ENCODE results near the gene BST1. TPM values are rescaled to one million over a fixed set of nuclear protein-coding genes. Genes with fewer than 3 reads are reported as not detected.
A peak's percentile ranks its signal among the peaks of the same experiment; 100 is the strongest.
"Not testable (repeated sequence)": the region's sequence is repeated elsewhere in the genome, so short reads cannot be mapped to it uniquely, and the experiment has no call there.

Gene BST1
- total and polyA plus RNA-seq, 2 experiments from 2014 or later, result 24.3 to 32.6 TPM

- Histone ChIP-seq H3K4me1 (ENCODE audit: insufficient read depth) (peaks cover 22% of the 10 kb centered on the region), H3K4me2 (ENCODE audit: unreplicated experiment) (no peak overlapping the region), H3K36me3 (ENCODE audit: low read depth) (no peaks in the 10 kb centered on the region), H3K27ac (no peak overlapping the region), H3F3A (ENCODE audit: insufficient read depth) (peaks cover 10% of the 10 kb centered on the region), H3K9me2 (ENCODE audit: insufficient read depth) (no peaks in the 10 kb centered on the region), H3K9ac (no peak overlapping the region), H3K27me3 (replicated peaks; ENCODE audit: insufficient read depth) (no peaks in the 10 kb centered on the region), H4K20me1 (ENCODE audit: insufficient read depth) (no peaks in the 10 kb centered on the region), H3K9me3 (ENCODE audit: low read depth) (no peaks in the 10 kb centered on the region), H2AFZ (no peak overlapping the region), H3K79me2 (ENCODE audit: insufficient read depth) (no peaks in the 10 kb centered on the region), H3K4me3 (no peak overlapping the region)
- 85 to 89% methylated on average over 2 of the region's 2 CpGs for WGBS, 2 experiments (ENCODE audit: low coverage in 1 of 2, low lambda C conversion rate in 2 of 2, missing lambda C conversion rate in 2 of 2)
- in situ Hi-C loops (cut with MboI), result no loop called here
- DNase-seq, result no peak
- TF ChIP-seq EZH2 (IDR thresholded peaks at IDR 0.05; ENCODE audit: insufficient read depth, poor library complexity, severe bottlenecking) (no peak), EZH2phosphoT487 (IDR thresholded peaks at IDR 0.05; ENCODE audit: insufficient read depth, low read depth) (no peak)
Observed at GRCh38 chr4:15720851-15721250, 18.0 kb downstream of the BST1 start.

- in situ Hi-C loops (cut with MboI), result no loop called here
- Histone ChIP-seq H3K79me2 (ENCODE audit: insufficient read depth) (no peaks in the 10 kb centered on the region), H3F3A (ENCODE audit: insufficient read depth) (no peaks in the 10 kb centered on the region), H3K4me2 (ENCODE audit: unreplicated experiment) (no peak overlapping the region), H4K20me1 (ENCODE audit: insufficient read depth) (no peaks in the 10 kb centered on the region), H3K27ac (no peak overlapping the region), H3K4me1 (ENCODE audit: insufficient read depth) (no peaks in the 10 kb centered on the region), H2AFZ (no peak overlapping the region), H3K4me3 (no peak overlapping the region), H3K9me2 (ENCODE audit: insufficient read depth) (no peaks in the 10 kb centered on the region), H3K9ac (no peak overlapping the region), H3K9me3 (ENCODE audit: low read depth) (no peaks in the 10 kb centered on the region), H3K27me3 (replicated peaks; ENCODE audit: insufficient read depth) (no peaks in the 10 kb centered on the region), H3K36me3 (ENCODE audit: low read depth) (no peaks in the 10 kb centered on the region)
- no peak for DNase-seq
- TF ChIP-seq EZH2 (IDR thresholded peaks at IDR 0.05; ENCODE audit: insufficient read depth, poor library complexity, severe bottlenecking) (no peak), EZH2phosphoT487 (IDR thresholded peaks at IDR 0.05; ENCODE audit: insufficient read depth, low read depth) (no peak)
- WGBS, 2 experiments (ENCODE audit: low coverage in 1 of 2, low lambda C conversion rate in 2 of 2, missing lambda C conversion rate in 2 of 2), result 65 to 72% methylated on average over 3 to 4 of the region's 4 CpGs
Observed at GRCh38 chr4:15725608-15726007, 22.7 kb downstream of the BST1 start.

- no peaks in the 10 kb centered on the region for H3K9me3 ChIP-seq (ENCODE audit: low read depth)
Observed at GRCh38 chr4:15729910-15730533, 27.2 kb downstream of the BST1 start.

GRCh38 chr4:15733061-15733460 is 30.2 kb downstream of the BST1 start:
- H3K4me2 ChIP-seq (ENCODE audit: unreplicated experiment); H3F3A ChIP-seq (ENCODE audit: insufficient read depth); H3K36me3 ChIP-seq (ENCODE audit: low read depth); H2AFZ ChIP-seq; in situ Hi-C loops (cut with MboI); H3K4me1 ChIP-seq (ENCODE audit: insufficient read depth); H3K9me2 ChIP-seq (ENCODE audit: insufficient read depth); H3K9ac ChIP-seq; H3K9me3 ChIP-seq (ENCODE audit: low read depth); H3K4me3 ChIP-seq; H3K27ac ChIP-seq; DNase-seq; H3K79me2 ChIP-seq (ENCODE audit: insufficient read depth); H4K20me1 ChIP-seq (ENCODE audit: insufficient read depth); H3K27me3 ChIP-seq (replicated peaks; ENCODE audit: insufficient read depth): not testable (repeated sequence)
- WGBS, 2 experiments (ENCODE audit: low coverage in 1 of 2, low lambda C conversion rate in 2 of 2, missing lambda C conversion rate in 2 of 2), result 71 to 72% methylated on average over 5 of the region's 5 CpGs

More at GRCh38 chr4:15729910-15730533, 27.2 kb downstream of the BST1 start:
- Histone ChIP-seq H4K20me1 (ENCODE audit: insufficient read depth) (no peaks in the 10 kb centered on the region), H3K79me2 (ENCODE audit: insufficient read depth) (no peaks in the 10 kb centered on the region), H3K4me1 (ENCODE audit: insufficient read depth) (no peaks in the 10 kb centered on the region), H2AFZ (no peak overlapping the region), H3F3A (ENCODE audit: insufficient read depth) (no peaks in the 10 kb centered on the region), H3K9ac (no peak overlapping the region), H3K4me3 (no peak overlapping the region), H3K9me2 (ENCODE audit: insufficient read depth) (no peaks in the 10 kb centered on the region), H3K4me2 (ENCODE audit: unreplicated experiment) (no peak overlapping the region), H3K36me3 (ENCODE audit: low read depth) (no peaks in the 10 kb centered on the region), H3K27ac (no peak overlapping the region), H3K27me3 (replicated peaks; ENCODE audit: insufficient read depth) (no peaks in the 10 kb centered on the region)
- TF ChIP-seq EZH2phosphoT487 (IDR thresholded peaks at IDR 0.05; ENCODE audit: insufficient read depth, low read depth) (no peak), EZH2 (IDR thresholded peaks at IDR 0.05; ENCODE audit: insufficient read depth, poor library complexity, severe bottlenecking) (no peak)
- peak; percentile 62 for DNase-seq
- 22 to 26% methylated on average over 3 of the region's 3 CpGs for WGBS, 2 experiments (ENCODE audit: low coverage in 1 of 2, low lambda C conversion rate in 2 of 2, missing lambda C conversion rate in 2 of 2)
- in situ Hi-C loops (cut with MboI), result no loop called here

DNA sequence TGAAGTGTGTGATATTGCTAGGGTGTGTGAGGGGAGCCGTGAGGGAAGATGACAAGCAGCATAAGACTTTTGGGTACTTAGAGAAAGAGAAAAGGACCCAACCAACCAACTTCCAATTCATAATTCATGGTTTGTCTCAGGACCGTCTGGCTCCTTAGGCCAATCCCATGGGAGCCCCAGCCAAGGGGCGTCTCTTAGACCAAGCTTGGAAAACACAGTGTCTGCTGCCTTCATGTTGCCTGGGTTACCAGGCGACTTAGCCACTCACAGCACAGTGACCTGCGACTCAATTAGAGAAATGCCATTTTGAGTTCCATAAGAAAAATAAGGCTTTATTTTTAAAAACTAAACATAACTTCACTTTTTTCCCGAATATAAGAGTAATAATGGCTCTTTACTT is 32.7 kb downstream of the BST1 start:
- no peak overlapping the region for H3K4me3 ChIP-seq
- no peaks in the 10 kb centered on the region for H3K9me2 ChIP-seq (ENCODE audit: insufficient read depth)
- no peak overlapping the region for H2AFZ ChIP-seq
- H3K9me3 ChIP-seq (ENCODE audit: low read depth), result no peaks in the 10 kb centered on the region
- no peak overlapping the region for H3K4me2 ChIP-seq (ENCODE audit: unreplicated experiment)
- H3K9ac ChIP-seq, result no peak overlapping the region
- H3K79me2 ChIP-seq (ENCODE audit: insufficient read depth), result no peaks in the 10 kb centered on the region
- H3F3A ChIP-seq (ENCODE audit: insufficient read depth), result peaks cover 9% of the 10 kb centered on the region; the same call in 1 of the 2 replicates
- in situ Hi-C loops (cut with MboI), result no loop called here
- no peaks in the 10 kb centered on the region for H3K36me3 ChIP-seq (ENCODE audit: low read depth)
- H3K4me1 ChIP-seq (ENCODE audit: insufficient read depth), result 0 out of 2 replicates have a peak, but pooled peaks cover 9% of the 10 kb centered on the region
- no peak overlapping the region for H3K27ac ChIP-seq
- no peak for TF ChIP-seq EZH2 (IDR thresholded peaks at IDR 0.05; ENCODE audit: insufficient read depth, poor library complexity, severe bottlenecking)
- TF ChIP-seq EZH2phosphoT487 (IDR thresholded peaks at IDR 0.05; ENCODE audit: insufficient read depth, low read depth), result no peak
- no peaks in the 10 kb centered on the region; the same call in 1 of the 2 replicates for H3K27me3 ChIP-seq (replicated peaks; ENCODE audit: insufficient read depth)
- DNase-seq, result no peak
- H4K20me1 ChIP-seq (ENCODE audit: insufficient read depth), result no peaks in the 10 kb centered on the region
- WGBS, 2 experiments (ENCODE audit: low coverage in 1 of 2, low lambda C conversion rate in 2 of 2, missing lambda C conversion rate in 2 of 2), result 69 to 73% methylated on average over 6 of the region's 6 CpGs
